Thyroid gland (tissue), 4 donors: ENCODE measurements around the gene GFM2. TPM values are rescaled to one million over a fixed set of nuclear protein-coding genes. Genes with fewer than 3 reads are reported as not detected.
"Not testable (repeated sequence)": the region's sequence is repeated elsewhere in the genome, so short reads cannot be mapped to it uniquely, and the experiment has no call there.

Source experiments
- DNase-seq, 2 donors: peaks; one replicate each; pipeline ENCODE4 v3.0.0-alpha.2; 2019
- H3K27ac ChIP-seq, 3 donors: fragments of 200-600 bp; sonication (generic); 1 replicate in 2 of 3; 2 replicates in 1 of 3; pipeline ENCODE4 v1.5.1; 2016 to 2019; ENCODE audit warnings: mild to moderate bottlenecking in 1 of 3, moderate library complexity in 1 of 3
- H3K27me3 ChIP-seq: fragments of 200-600 bp; sonication (generic); one replicate; pipeline ENCODE4 v1.5.1; 2019
- H3K36me3 ChIP-seq, 2 donors: fragments of 200-600 bp; sonication (generic); one replicate each; pipeline ENCODE4 v1.5.1; 2016 to 2019
- H3K4me1 ChIP-seq, 2 donors: fragments of 200-600 bp; sonication (generic); one replicate each; pipeline ENCODE4 v1.5.1; 2017 to 2019
- H3K4me3 ChIP-seq, 3 donors: fragments of 200-600 bp; sonication (generic); replicated peaks in 1 of 3; 1 replicate in 2 of 3; 2 replicates in 1 of 3; pipeline ENCODE4 v1.5.1; 2016; ENCODE audit warnings: mild to moderate bottlenecking in 1 of 3
- H3K9me3 ChIP-seq: fragments of 200-600 bp; sonication (generic); one replicate; pipeline ENCODE4 v1.5.1; 2017
- CTCF ChIP-seq, 6 experiments: fragments of 200-600 bp in 3 of 6; fragments of 450-650 bp in 3 of 6; sonication (generic) in 3 of 6; IDR thresholded peaks; one replicate each; pipeline ENCODE4 v1.5.1; 2016 to 2019; ENCODE audit warnings: antibody characterized with exemption in 6 of 6, mild to moderate bottlenecking in 2 of 6, inconsistent platforms in 1 of 6, moderate library complexity in 1 of 6
- POLR2A ChIP-seq, 2 donors: fragments of 450-650 bp; IDR thresholded peaks; one replicate each; pipeline ENCODE4 v1.6.1; 2017; ENCODE audit warnings: antibody characterized with exemption in 2 of 2, mild to moderate bottlenecking in 2 of 2, moderate library complexity in 1 of 2
- WGBS, 2 donors: methylation state at CpG; one replicate each; pipeline ENCODE4 v1.1.5; 2017; 5-methylcytosine and 5-hydroxymethylcytosine counted together
- intact Hi-C: fragments of 100-400 bp; cut with DNase I; formaldehyde crosslinking; loops from one replicate; pipeline ENCODE4 v1.15.1; 2023
- total RNA-seq, 4 donors: library from RNA; depleted of rRNA; stranded (reverse); fragments of >200 nt; gene quantifications; one replicate each; pipeline ENCODE4 v1.2.3, GENCODE V29; 2016

The GFM2 gene
- total RNA-seq, 4 donors from 2014 or later: 26.5 to 49.0 (median 32.8) TPM

GRCh38 chr5:74685979-74686631 lies 80.8 kb downstream of the GFM2 start:
- intact Hi-C loops: loop anchor here (10.0 kb wide), 1 partner anchor 219 kb away; no protein-coding TSS in a partner anchor
- peaks cover 0 to 14% of the 10 kb centered on the region in 2 donors for H3K4me1 ChIP-seq
- TF ChIP-seq POLR2A (IDR thresholded peaks at IDR 0.05) (no peak), CTCF (IDR thresholded peaks at IDR 0.05) (no peak)
- WGBS, 2 donors: 68 to 82% methylated on average over 10 of the region's 10 CpGs
- no peaks in the 10 kb centered on the region for H3K9me3 ChIP-seq
- H3K27me3 ChIP-seq: no peaks in the 10 kb centered on the region
- peak in 1 of 2 donors; percentile 7 for DNase-seq
- H3K4me3 ChIP-seq: peak overlapping the region in 2 of 3 donors; percentile 75 to 80
- H3K36me3 ChIP-seq: peaks cover 3% of the 10 kb centered on the region in 2 donors
- peak overlapping the region in 2 of 3 donors; percentile 93 to 95 for H3K27ac ChIP-seq

- peak in 2 of 6 experiments; percentile 8 to 16 for TF ChIP-seq CTCF (IDR thresholded peaks at IDR 0.05)
- TF ChIP-seq POLR2A (IDR thresholded peaks at IDR 0.05): peak in 1 of 2 donors; percentile 94
- peaks cover 0 to 14% of the 10 kb centered on the region in 2 donors for H3K4me1 ChIP-seq
- H3K9me3 ChIP-seq: no peaks in the 10 kb centered on the region
- intact Hi-C loops: loop anchor here (10.0 kb wide), 1 partner anchor 220 kb away; no protein-coding TSS in a partner anchor
- peak; percentile 92 to 93 for DNase-seq
- peak within 1 kb of the TSS; percentile 37 to 80 (median 75) for H3K4me3 ChIP-seq
- H3K27me3 ChIP-seq: no peaks in the 10 kb centered on the region
- H3K27ac ChIP-seq: peak within 1 kb of the TSS; percentile 80 to 95 (median 93)
- WGBS, 2 donors: 9 to 22% methylated on average over 14 to 19 of the region's 78 CpGs
- peaks cover 2 to 3% of the 10 kb centered on the region in 2 donors for H3K36me3 ChIP-seq
These were observed 81.7 kb downstream of the GFM2 start, which contains the start of gene HEXB for GRCh38 chr5:74684900-74685851. TSS of gene HEXB (plus strand) at chr5:74685233. CDS start at chr5:74685261, 28 bp downstream.

- DNase-seq: no peak
- H3K4me3 ChIP-seq: no peak overlapping the region
- WGBS, 2 donors: 73 to 79% methylated on average over 4 of the region's 4 CpGs
- no peaks in the 10 kb centered on the region for H3K27me3 ChIP-seq
- H3K9me3 ChIP-seq: no peaks in the 10 kb centered on the region
- TF ChIP-seq POLR2A (IDR thresholded peaks at IDR 0.05) (no peak), CTCF (IDR thresholded peaks at IDR 0.05) (no peak)
- no peaks in the 10 kb centered on the region for H3K4me1 ChIP-seq
- no peak overlapping the region for H3K27ac ChIP-seq
- H3K36me3 ChIP-seq: no peaks in the 10 kb centered on the region
- intact Hi-C loops: loop anchor here (10.0 kb wide), 1 partner anchor 225 kb away; no protein-coding TSS in a partner anchor
These were observed 87.0 kb downstream of the GFM2 start for GRCh38 chr5:74679966-74680365.

GRCh38 chr5:74679300-74679699 lies 87.6 kb downstream of the GFM2 start:
- H3K27me3 ChIP-seq, DNase-seq, H3K4me3 ChIP-seq, H3K36me3 ChIP-seq, H3K9me3 ChIP-seq, H3K27ac ChIP-seq, intact Hi-C loops, H3K4me1 ChIP-seq: not testable (repeated sequence)
- WGBS, 2 donors: 96 to 97% methylated on average over 3 of the region's 3 CpGs

- H3K4me1 ChIP-seq, H3K36me3 ChIP-seq, H3K27me3 ChIP-seq, H3K9me3 ChIP-seq, intact Hi-C loops, DNase-seq, H3K27ac ChIP-seq, H3K4me3 ChIP-seq: not testable (repeated sequence)
- 97 to 100% methylated on average over 3 of the region's 3 CpGs for WGBS, 2 donors
These were observed 88.8 kb downstream of the GFM2 start for GRCh38 chr5:74678123-74678522.

GRCh38 chr5:74676466-74676865 lies 90.5 kb downstream of the GFM2 start:
- H3K36me3 ChIP-seq, H3K4me1 ChIP-seq, H3K9me3 ChIP-seq, DNase-seq, intact Hi-C loops, H3K27ac ChIP-seq, H3K27me3 ChIP-seq, H3K4me3 ChIP-seq: not testable (repeated sequence)
- WGBS, 2 donors: 92 to 95% methylated on average over 6 of the region's 6 CpGs
